Prostate gland (tissue), 2 donors: ENCODE results near the gene RRAS2.

ENCODE experiments used
- CTCF ChIP-seq, 4 experiments: fragments of 200-600 bp in 2 of 4; fragments of 450-650 bp in 2 of 4; sonication (generic) in 2 of 4; IDR thresholded peaks; 1 replicate in 3 of 4; 2 replicates in 1 of 4; pipeline ENCODE4 v1.5.1; 2016 to 2019; ENCODE audit warnings: antibody characterized with exemption in 4 of 4, mild to moderate bottlenecking in 2 of 4, moderate library complexity in 2 of 4
- POLR2A ChIP-seq: fragments of 450-650 bp; IDR thresholded peaks from one replicate; pipeline ENCODE4 v1.6.1; 2016; ENCODE audit warnings: antibody characterized with exemption, mild to moderate bottlenecking

- TF ChIP-seq CTCF (IDR thresholded peaks at IDR 0.05) (no peak), POLR2A (no peak)
Measured at GRCh38 chr11:14317659-14318325, 41.2 kb downstream of the RRAS2 start.
